H9 (cell line): Measurements from ENCODE around the gene RNF145. TPM values are rescaled to one million over a fixed set of nuclear protein-coding genes. Genes with fewer than 3 reads are reported as not detected.

Experiments used
- DNase-seq: peaks from one replicate; pipeline ENCODE4 v3.0.0-alpha.2; 2017
- H2AFZ ChIP-seq: one replicate; pipeline ENCODE4 v1.6.1; 2013; ENCODE audit warnings: mild to moderate bottlenecking, low read length, control low read depth, moderate library complexity
- H2AK5ac ChIP-seq: 2 replicates; pipeline ENCODE4 v1.6.1; 2013; ENCODE audit warnings: low read length, control low read depth, mixed read lengths; ENCODE audit not compliant: insufficient read length
- H2BK120ac ChIP-seq: one replicate; pipeline ENCODE4 v1.6.1; 2013; ENCODE audit warnings: low read depth, mild to moderate bottlenecking, low read length, control low read depth, inconsistent platforms; ENCODE audit not compliant: poor library complexity, severe bottlenecking
- H2BK12ac ChIP-seq: 2 replicates; pipeline ENCODE4 v1.6.1; 2013; ENCODE audit warnings: low read length, control low read depth, mixed read lengths, low read depth; ENCODE audit not compliant: insufficient read length
- H2BK15ac ChIP-seq: 2 replicates; pipeline ENCODE4 v1.6.1; 2013; ENCODE audit warnings: low read depth, low read length, control low read depth
- H2BK20ac ChIP-seq: one replicate; pipeline ENCODE4 v1.6.1; 2013; ENCODE audit warnings: low read depth, mild to moderate bottlenecking, low read length, control low read depth, inconsistent platforms; ENCODE audit not compliant: poor library complexity, severe bottlenecking
- H2BK5ac ChIP-seq: 2 replicates; pipeline ENCODE4 v1.6.1; 2013; ENCODE audit warnings: low read length, control low read depth, mixed read lengths; ENCODE audit not compliant: insufficient read length
- H3K14ac ChIP-seq: 2 replicates; pipeline ENCODE4 v1.6.1; 2013; ENCODE audit warnings: low read length, control low read depth; ENCODE audit not compliant: insufficient read depth
- H3K18ac ChIP-seq: 2 replicates; pipeline ENCODE4 v1.6.1; 2013; ENCODE audit warnings: low read depth, mild to moderate bottlenecking, mixed read lengths, low read length, control low read depth; ENCODE audit not compliant: insufficient read length
- H3K23ac ChIP-seq: 2 replicates; pipeline ENCODE4 v1.6.1; 2013; ENCODE audit warnings: low read length, control low read depth, mixed read lengths, low read depth; ENCODE audit not compliant: insufficient read length
- H3K23me2 ChIP-seq: 2 replicates; pipeline ENCODE4 v1.6.1; 2013; ENCODE audit warnings: low read depth, mild to moderate bottlenecking, mixed read lengths, low read length, control low read depth; ENCODE audit not compliant: insufficient read length, poor library complexity, severe bottlenecking
- H3K27ac ChIP-seq: 2 replicates; pipeline ENCODE4 v1.5.1; 2013; ENCODE audit warnings: low read length, control low read depth, mixed read lengths, low read depth; ENCODE audit not compliant: insufficient read length
- H3K27me3 ChIP-seq: 2 replicates; pipeline ENCODE4 v1.6.1; 2013; ENCODE audit warnings: low read length, control low read depth, inconsistent platforms; ENCODE audit not compliant: insufficient read depth
- H3K4ac ChIP-seq: 2 replicates; pipeline ENCODE4 v1.6.1; 2013; ENCODE audit warnings: low read depth, mild to moderate bottlenecking, control low read depth, inconsistent platforms, low read length, moderate library complexity
- H3K4me1 ChIP-seq: 2 replicates; pipeline ENCODE4 v1.6.1; 2013; ENCODE audit warnings: low read length, control low read depth, inconsistent platforms; ENCODE audit not compliant: insufficient read depth
- H3K4me2 ChIP-seq: 2 replicates; pipeline ENCODE4 v1.6.1; 2013; ENCODE audit warnings: low read length, control low read depth, mixed read lengths; ENCODE audit not compliant: insufficient read length, insufficient read depth
- H3K56ac ChIP-seq: 2 replicates; pipeline ENCODE4 v1.6.1; 2013; ENCODE audit warnings: low read depth, mild to moderate bottlenecking, mixed read lengths, low read length, control low read depth; ENCODE audit not compliant: insufficient read length
- H3K79me1 ChIP-seq: 2 replicates; pipeline ENCODE4 v1.6.1; 2013; ENCODE audit warnings: low read depth, mild to moderate bottlenecking, moderate library complexity, low read length, control low read depth, inconsistent platforms; ENCODE audit not compliant: insufficient read depth, poor library complexity, severe bottlenecking
- H3K79me2 ChIP-seq: 2 replicates; pipeline ENCODE4 v1.6.1; 2013; ENCODE audit warnings: low read length, control low read depth, inconsistent platforms; ENCODE audit not compliant: insufficient read depth
- H3K9ac ChIP-seq: 2 replicates; pipeline ENCODE4 v1.6.1; 2013; ENCODE audit warnings: low read length, control low read depth, mixed read lengths; ENCODE audit not compliant: insufficient read length; ENCODE audit errors: extremely low read depth
- H3K9me3 ChIP-seq: one replicate; pipeline ENCODE4 v1.6.1; 2013; ENCODE audit warnings: low read depth, low read length, inconsistent platforms; ENCODE audit not compliant: control insufficient read depth
- H3T11ph ChIP-seq: one replicate; pipeline ENCODE4 v1.6.1; 2013; ENCODE audit warnings: mild to moderate bottlenecking, low read length, control low read depth, inconsistent platforms
- H4K20me1 ChIP-seq: one replicate; pipeline ENCODE4 v1.6.1; 2013; ENCODE audit not compliant: control insufficient read depth, insufficient read length, insufficient read depth
- H4K5ac ChIP-seq: 2 replicates; pipeline ENCODE4 v1.6.1; 2013; ENCODE audit warnings: low read depth, mild to moderate bottlenecking, mixed read lengths, low read length, control low read depth; ENCODE audit not compliant: insufficient read length
- H4K8ac ChIP-seq: replicated peaks from 2 replicates; pipeline ENCODE4 v1.6.1; 2013; ENCODE audit warnings: low read length, control low read depth, mixed read lengths, low read depth; ENCODE audit not compliant: insufficient read length
- H4K91ac ChIP-seq: 2 replicates; pipeline ENCODE4 v1.6.1; 2013; ENCODE audit warnings: low read depth, mild to moderate bottlenecking, moderate library complexity, mixed read lengths, low read length, control low read depth; ENCODE audit not compliant: insufficient read length
- H3K27ac Mint-ChIP-seq, 3 experiments: 2 replicates in 2 of 3; 3 replicates in 1 of 3; pipeline ENCODE4 v1.8.0; 2020 to 2021; ENCODE audit warnings: mixed read lengths in 3 of 3, mild to moderate bottlenecking in 1 of 3, moderate library complexity in 1 of 3
- H3K27me3 Mint-ChIP-seq: 2 replicates; pipeline ENCODE4 v1.8.0; 2021; ENCODE audit warnings: low read depth, mild to moderate bottlenecking, moderate library complexity, mixed read lengths
- H3K36me3 Mint-ChIP-seq, 3 experiments: 2 replicates in 2 of 3; 3 replicates in 1 of 3; pipeline ENCODE4 v1.8.0; 2020 to 2021; ENCODE audit warnings: low read depth in 3 of 3, mixed read lengths in 3 of 3; ENCODE audit not compliant: insufficient read depth in 1 of 3
- H3K4me1 Mint-ChIP-seq, 2 experiments: 2 replicates each; pipeline ENCODE4 v1.8.0; 2020; ENCODE audit warnings: mixed read lengths in 2 of 2
- H3K4me3 Mint-ChIP-seq, 2 experiments: 2 replicates in 1 of 2; 3 replicates in 1 of 2; pipeline ENCODE4 v1.8.0; 2020 to 2021; ENCODE audit warnings: mild to moderate bottlenecking in 2 of 2, mixed read lengths in 2 of 2, moderate library complexity in 1 of 2
- H3K9me3 Mint-ChIP-seq, 2 experiments: 2 replicates in 1 of 2; 3 replicates in 1 of 2; pipeline ENCODE4 v1.8.0; 2020; ENCODE audit warnings: mild to moderate bottlenecking in 2 of 2, mixed read lengths in 2 of 2, moderate library complexity in 1 of 2
- CTCF ChIP-seq: fragments of 200-600 bp; sonication (generic); conservative IDR thresholded peaks from 3 replicates; pipeline ENCODE4 v1.8.0; 2021; ENCODE audit warnings: antibody characterized with exemption, mild to moderate bottlenecking
- WGBS: extraction: QIAGEN DNeasy Blood & Tissue Kit; methylation state at CpG from one replicate; pipeline ENCODE4 v1.1.7; 2013; ENCODE audit warnings: missing lambda C conversion rate, low lambda C conversion rate, mixed read lengths; ENCODE audit not compliant: insufficient read length; ENCODE audit errors: extremely low coverage; 5-methylcytosine and 5-hydroxymethylcytosine counted together
- total RNA-seq: library from RNA; stranded (reverse); gene quantifications from 2 replicates; pipeline ENCODE4 v1.2.1, GENCODE V29; 2021

The RNF145 gene
- total RNA-seq, 1 experiment from 2014 or later = 59.1 TPM

GRCh38 chr5:159121061-159121460 lies 88.3 kb downstream of the RNF145 start:
- Histone ChIP-seq H2BK5ac (no peak overlapping the region), H3T11ph (no peak overlapping the region), H3K4me1 (no peaks in the 10 kb centered on the region), H3K4me2 (no peak overlapping the region), H3K23me2 (no peaks in the 10 kb centered on the region), H4K91ac (no peak overlapping the region), H2BK120ac (no peak overlapping the region), H3K9me3 (no peaks in the 10 kb centered on the region), H2BK20ac (no peak overlapping the region), H4K8ac (no peak overlapping the region), H3K27me3 (no peaks in the 10 kb centered on the region), H2BK15ac (no peak overlapping the region), H3K79me2 (no peaks in the 10 kb centered on the region), H3K4ac (no peak overlapping the region), H2BK12ac (no peak overlapping the region), H3K14ac (no peak overlapping the region), H4K5ac (no peak overlapping the region), H3K23ac (no peak overlapping the region), H3K79me1 (no peaks in the 10 kb centered on the region), H2AFZ (no peak overlapping the region), H2AK5ac (no peak overlapping the region), H3K9ac (no peak overlapping the region), H4K20me1 (no peaks in the 10 kb centered on the region), H3K27ac (no peak overlapping the region), H3K18ac (no peak overlapping the region), H3K56ac (no peak overlapping the region)
- DNase-seq = no peak
- Mint-ChIP-seq H3K27me3 (peaks cover 9% of the 10 kb centered on the region; the same call in 1 of the 2 replicates), H3K27ac (no peak overlapping the region), H3K36me3 (no peaks in the 10 kb centered on the region; a peak in 1 of 7 replicates), H3K9me3 (peaks cover 0 to 10% of the 10 kb centered on the region in 2 experiments; a peak in 3 of 5 replicates), H3K4me3 (no peak overlapping the region), H3K4me1 (no peaks in the 10 kb centered on the region)
- no CpG with 5 or more reads among the region's 3 CpGs for WGBS
- no peak for TF ChIP-seq CTCF
